K562 (cell line): Measurements from ENCODE around the gene KIF27. TPM values are rescaled to one million over a fixed set of nuclear protein-coding genes. Genes with fewer than 3 reads are reported as not detected.

ENCODE experiments used
- ATAC-seq: fragments of 200-7000 bp; cut with Tn5 transposase; 3 replicates; pipeline ENCODE4 v1.9.1; 2020; ENCODE audit warnings: moderate library complexity
- BruUV-seq: library from RNA; stranded (reverse); fragments of 400-500 nt; replicated peaks from 2 replicates; lab custom pipeline; 2021; lab: Mats Ljungman, UMichigan
- CTCF ChIA-PET: fragments of 300-600 bp; formaldehyde crosslinking; extraction: SDS; loops from one replicate; lab custom pipeline; 2021; ENCODE audit warnings: low intra/inter-chr PET ratio; lab: Yijun Ruan, JAX
- POLR2A ChIA-PET: fragments of 300-600, 350-650 bp; sonication (Branson Sonifier 250); formaldehyde crosslinking; extraction: SDS; loops from one replicate; lab custom pipeline; 2021; ENCODE audit warnings: antibody characterized with exemption, inconsistent platforms; lab: Yijun Ruan, JAX
- DNase-seq, 4 experiments: peaks; one replicate each; pipeline versions ENCODE4 v3.0.0 to v3.0.0-alpha.2; 2011 to 2018; ENCODE audit warnings: low spot score in 3 of 4, mixed read lengths in 3 of 4; ENCODE audit errors: extremely low read depth in 1 of 4
- FAIRE-seq: peaks from 2 replicates; lab custom pipeline; 2011; peaks lifted over from hg19 to GRCh38; lab: Jason Lieb, UNC
- H2AFZ ChIP-seq: 2 replicates; pipeline ENCODE4 v1.6.0; 2011; ENCODE audit warnings: low read depth, low read length, control low read depth, inconsistent platforms
- H3K27ac ChIP-seq: fragments of 200-600 bp; 3 replicates; pipeline ENCODE4 v1.8.0; 2011; ENCODE audit warnings: low read depth, mild to moderate bottlenecking, control low read depth, inconsistent platforms, low read length, moderate library complexity, mixed read lengths; ENCODE audit errors: extremely low read depth
- H3K27me3 ChIP-seq, 2 experiments: fragments of 300-600 bp in 1 of 2; 2 replicates in 1 of 2; 3 replicates in 1 of 2; pipeline versions ENCODE4 v1.6.0 to v1.8.0; 2011; ENCODE audit warnings: inconsistent platforms in 2 of 2, low read length in 2 of 2, mild to moderate bottlenecking in 1 of 2, mixed read lengths in 1 of 2, moderate library complexity in 1 of 2; ENCODE audit not compliant: control insufficient read depth in 2 of 2, insufficient read depth in 2 of 2
- H3K36me3 ChIP-seq: fragments of 300-600 bp; 3 replicates; pipeline ENCODE4 v1.8.0; 2011; ENCODE audit warnings: mild to moderate bottlenecking, low read length, inconsistent platforms; ENCODE audit not compliant: control insufficient read depth, insufficient read depth
- H3K4me1 ChIP-seq, 2 experiments: fragments of 200-600 bp in 1 of 2; replicated peaks in 1 of 2; 2 replicates in 1 of 2; 3 replicates in 1 of 2; pipeline versions ENCODE4 v1.5.1 to v1.8.0; 2011; ENCODE audit warnings: inconsistent platforms in 2 of 2, low read length in 2 of 2, mild to moderate bottlenecking in 1 of 2, mixed read lengths in 1 of 2, moderate library complexity in 1 of 2; ENCODE audit not compliant: control insufficient read depth in 2 of 2, insufficient read depth in 2 of 2
- H3K4me2 ChIP-seq: 2 replicates; pipeline ENCODE4 v1.6.1; 2011; ENCODE audit warnings: low read length, control low read depth, inconsistent platforms, mixed read lengths; ENCODE audit not compliant: insufficient read depth
- H3K4me3 ChIP-seq: fragments of 200-600 bp; sonication (generic), shearing (Covaris generic); 2 replicates; pipeline ENCODE4 v1.5.1; 2016; ENCODE audit warnings: control low read depth, inconsistent platforms
- H3K79me2 ChIP-seq: fragments of 200-600 bp; 3 replicates; pipeline ENCODE4 v1.8.0; 2011; ENCODE audit warnings: low read length, inconsistent platforms; ENCODE audit not compliant: control insufficient read depth, insufficient read depth
- H3K9ac ChIP-seq, 2 experiments: 2 replicates each; pipeline versions ENCODE4 v1.6.0 to v1.6.1; 2011; ENCODE audit warnings: low read depth in 2 of 2, low read length in 2 of 2, control low read depth in 1 of 2, inconsistent platforms in 1 of 2, mild to moderate bottlenecking in 1 of 2, mixed read lengths in 1 of 2; ENCODE audit not compliant: insufficient read depth in 1 of 2
- H3K9me1 ChIP-seq: one replicate; pipeline ENCODE4 v1.6.0; 2011; ENCODE audit warnings: inconsistent platforms, mild to moderate bottlenecking, low read length, moderate library complexity; ENCODE audit not compliant: control insufficient read depth, insufficient read depth
- H3K9me3 ChIP-seq: replicated peaks from 2 replicates; pipeline ENCODE4 v1.5.1; 2011; ENCODE audit warnings: low read depth, low read length, inconsistent platforms; ENCODE audit not compliant: control insufficient read depth, insufficient read depth
- H4K20me1 ChIP-seq: replicated peaks from 2 replicates; pipeline ENCODE4 v1.6.1; 2011; ENCODE audit warnings: low read length, inconsistent platforms, mixed read lengths; ENCODE audit not compliant: control insufficient read depth, insufficient read depth
- BACH1 ChIP-seq: fragments of 200-800 bp; sonication (Bioruptor generic); IDR thresholded peaks from 2 replicates; pipeline ENCODE4 v1.6.1; 2016; ENCODE audit warnings: missing genetic modification characterization, missing compliant biosample characterization
- CCAR2 ChIP-seq: fragments of 200-400 bp; formaldehyde crosslinking; IDR thresholded peaks from 2 replicates; pipeline ENCODE4 v1.6.1; 2017; ENCODE audit warnings: mild to moderate bottlenecking, low read depth, low read length
- CHD2 ChIP-seq: IDR thresholded peaks from 2 replicates; pipeline ENCODE4 v1.6.1; 2011; ENCODE audit warnings: low read depth, low read length
- ETS2 ChIP-seq: IDR thresholded peaks from 2 replicates; pipeline ENCODE4 v1.6.1; 2016; ENCODE audit warnings: borderline replicate concordance, missing genetic modification characterization, mild to moderate bottlenecking, moderate library complexity, missing compliant biosample characterization; ENCODE audit not compliant: poor library complexity, severe bottlenecking
- LCOR ChIP-seq: sonication (generic); formaldehyde crosslinking; IDR thresholded peaks from 2 replicates; pipeline ENCODE4 v1.8.0; 2022; ENCODE audit warnings: mild to moderate bottlenecking, missing genetic modification reagents
- RFX5 ChIP-seq: IDR thresholded peaks from 2 replicates; pipeline ENCODE4 v1.6.1; 2011; ENCODE audit warnings: low read depth, mild to moderate bottlenecking, improper control_type of control experiment, low read length
- TFAM ChIP-seq: fragments of 250-450 bp; sonication (Bioruptor Pico); conservative IDR thresholded peaks from 2 replicates; pipeline ENCODE4 v1.5.0; 2021; ENCODE audit warnings: mild to moderate bottlenecking, moderate library complexity
- ZC3H8 ChIP-seq: fragments of 450-650 bp; IDR thresholded peaks from 2 replicates; pipeline ENCODE4 v1.6.1; 2017
- ZFP30 ChIP-seq: fragments of 250-450 bp; sonication (Bioruptor Pico); IDR thresholded peaks from 2 replicates; pipeline ENCODE4 v1.8.0; 2022; ENCODE audit warnings: moderate library complexity, mild to moderate bottlenecking, inconsistent platforms, borderline replicate concordance
- ZNF79 ChIP-seq: fragments of 250-450 bp; sonication (Bioruptor Pico); IDR thresholded peaks from 2 replicates; pipeline ENCODE4 v1.4.0; 2020; ENCODE audit warnings: low read depth, mild to moderate bottlenecking, moderate library complexity
- WGBS: fragments of 100-300 bp; shearing (Covaris generic); methylation state at CpG from one replicate; pipeline ENCODE4 v1.1.6; 2016; ENCODE audit warnings: low coverage, mixed read lengths; ENCODE audit not compliant: insufficient coverage; ENCODE audit errors: missing lambda C conversion rate; 5-methylcytosine and 5-hydroxymethylcytosine counted together
- in situ Hi-C: fragments of 300-500 bp; cut with MboI; formaldehyde crosslinking; loops from 4 replicates; pipeline ENCODE4 v1.15.0; 2018; ENCODE audit warnings: inconsistent platforms, mixed read lengths
- intact Hi-C: fragments of 100-400 bp; cut with micrococcal nuclease; formaldehyde crosslinking; loops from 2 replicates; pipeline ENCODE4 v1.14.2; 2022
- polyA plus RNA-seq, 8 experiments: library from polyadenylated mRNA; depleted of rRNA in 4 of 8; stranded (reverse) in 5 of 8; unstranded in 3 of 8; fragments of >200 nt; fragmentation: Nextera tagmentation in 2 of 8; fragmentation: Illumina TruSeq in 1 of 8; extraction: Ambion mirVana in 2 of 8; extraction: Trizol in 1 of 8; gene quantifications; 2 replicates each; pipeline versions ENCODE4 v1.2.1 to v1.2.3, GENCODE V29; 2011 to 2014; ENCODE audit warnings: inconsistent platforms in 1 of 8, missing spikeins in 1 of 8
- total RNA-seq, 7 experiments: library from RNA; depleted of rRNA in 6 of 7; stranded (reverse); fragments of >200 nt in 6 of 7; fragmentation: Illumina TruSeq in 2 of 7; extraction: Trizol in 2 of 7; gene quantifications; 2 replicates each; pipeline versions ENCODE4 v1.2.1 to v1.2.3, GENCODE V29; 2011 to 2021; ENCODE audit warnings: low replicate concordance in 1 of 7
- TF ChIP-seq, protein P1 (sequence below): fragments of 250-450 bp; sonication (Bioruptor Pico); IDR thresholded peaks from 2 replicates; pipeline ENCODE4 v1.4.0; 2020; ENCODE audit warnings: mild to moderate bottlenecking, moderate library complexity
- TF ChIP-seq, protein P2 (sequence below): fragments of 150-350 bp; conservative IDR thresholded peaks from 2 replicates; pipeline ENCODE4 v1.6.1; 2014; ENCODE audit warnings: low read length
- TF ChIP-seq, protein P3 (sequence below): IDR thresholded peaks from 2 replicates; pipeline ENCODE4 v1.6.1; 2011; ENCODE audit not compliant: insufficient read length; ENCODE audit errors: extremely low read depth
- TF ChIP-seq, protein P4 (sequence below): IDR thresholded peaks from 2 replicates; pipeline ENCODE4 v1.6.1; 2012; ENCODE audit warnings: low read depth, low read length, improper control_type of control experiment, borderline replicate concordance

Gene KIF27
- total and polyA plus RNA-seq, 9 of the 15 experiments (the other 6 are each of a cell fraction or from before 2014, with no cell fraction given) = 0.32 to 2.4 (median 0.98) TPM

DNA sequence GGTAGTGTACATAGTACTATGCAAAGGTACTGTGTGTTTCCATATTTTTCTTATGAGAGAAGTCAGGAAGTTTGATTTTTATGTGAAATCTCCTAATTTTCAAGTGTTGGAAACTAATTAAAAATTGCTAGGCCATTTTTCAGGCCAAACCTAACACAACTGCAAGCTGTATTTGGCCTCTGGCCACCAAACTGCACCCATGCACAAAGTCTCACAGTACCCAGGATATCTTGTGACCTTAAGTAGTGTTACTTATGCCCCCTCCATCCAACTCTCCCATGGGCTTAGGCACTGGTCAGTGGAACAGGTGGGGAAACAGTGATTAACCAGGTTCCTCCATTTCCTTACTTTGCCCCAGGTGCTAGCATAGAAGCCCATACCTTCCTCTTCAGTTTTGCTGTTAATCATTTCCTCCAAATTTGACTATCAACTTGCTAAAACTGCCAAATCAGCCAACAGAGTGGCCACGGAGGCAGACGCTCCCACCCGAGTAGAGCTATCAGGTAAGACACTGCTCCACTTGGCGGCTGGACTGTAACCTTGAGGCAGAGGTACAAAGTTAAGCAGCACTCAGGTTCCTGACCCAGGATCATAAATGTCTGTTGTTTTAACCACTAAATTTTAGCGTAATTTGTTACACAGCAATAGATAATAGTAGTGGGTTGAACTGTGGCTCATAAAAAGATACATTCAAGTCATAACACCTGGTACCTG lies 19.5 kb upstream of the KIF27 start:
- H3K4me2 ChIP-seq = no peak overlapping the region
- H3K36me3 ChIP-seq = peaks cover 64% of the 10 kb centered on the region; the same call in 1 of the 3 replicates
- ATAC-seq (no peak), DNase-seq (no peak), FAIRE-seq (no peak)
- H3K4me1 ChIP-seq = no peaks in the 10 kb centered on the region
- no peak overlapping the region for H3K27ac ChIP-seq
- no peaks in the 10 kb centered on the region for H4K20me1 ChIP-seq
- no peaks in the 10 kb centered on the region for H3K27me3 ChIP-seq
- H3K9ac ChIP-seq = no peak overlapping the region
- no peak overlapping the region for H2AFZ ChIP-seq
- H3K9me1 ChIP-seq = no peaks in the 10 kb centered on the region
- POLR2A ChIA-PET = no interaction called here
- intact Hi-C loops (no loop called here), in situ Hi-C loops (no loop called here)
- BruUV-seq = no TSS peak
- CTCF ChIA-PET = interaction anchor here (0.6 kb wide), 1 partner anchor 1485 kb away, joined by 5 read pairs; no protein-coding TSS in a partner anchor
- 78% methylated on average over 3 of the region's 5 CpGs for WGBS
- no peaks in the 10 kb centered on the region for H3K9me3 ChIP-seq
- H3K4me3 ChIP-seq = no peak overlapping the region
- H3K79me2 ChIP-seq = no peaks in the 10 kb centered on the region
- no peak for TF ChIP-seq CCAR2
- no peak for TF ChIP-seq ZC3H8
- no peak for TF ChIP-seq TFAM (CRISPR knock-in tag)
- no peak for TF ChIP-seq RFX5
- TF ChIP-seq, protein P1, sequence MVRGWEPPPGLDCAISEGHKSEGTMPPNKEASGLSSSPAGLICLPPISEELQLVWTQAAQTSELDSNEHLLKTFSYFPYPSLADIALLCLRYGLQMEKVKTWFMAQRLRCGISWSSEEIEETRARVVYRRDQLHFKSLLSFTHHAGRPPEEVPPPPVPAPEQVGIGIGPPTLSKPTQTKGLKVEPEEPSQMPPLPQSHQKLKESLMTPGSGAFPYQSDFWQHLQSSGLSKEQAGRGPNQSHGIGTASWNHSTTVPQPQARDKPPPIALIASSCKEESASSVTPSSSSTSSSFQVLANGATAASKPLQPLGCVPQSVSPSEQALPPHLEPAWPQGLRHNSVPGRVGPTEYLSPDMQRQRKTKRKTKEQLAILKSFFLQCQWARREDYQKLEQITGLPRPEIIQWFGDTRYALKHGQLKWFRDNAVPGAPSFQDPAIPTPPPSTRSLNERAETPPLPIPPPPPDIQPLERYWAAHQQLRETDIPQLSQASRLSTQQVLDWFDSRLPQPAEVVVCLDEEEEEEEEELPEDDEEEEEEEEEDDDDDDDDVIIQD (CRISPR knock-in tag) = no peak
- no peak for TF ChIP-seq ETS2 (tag)
- TF ChIP-seq, protein P2, sequence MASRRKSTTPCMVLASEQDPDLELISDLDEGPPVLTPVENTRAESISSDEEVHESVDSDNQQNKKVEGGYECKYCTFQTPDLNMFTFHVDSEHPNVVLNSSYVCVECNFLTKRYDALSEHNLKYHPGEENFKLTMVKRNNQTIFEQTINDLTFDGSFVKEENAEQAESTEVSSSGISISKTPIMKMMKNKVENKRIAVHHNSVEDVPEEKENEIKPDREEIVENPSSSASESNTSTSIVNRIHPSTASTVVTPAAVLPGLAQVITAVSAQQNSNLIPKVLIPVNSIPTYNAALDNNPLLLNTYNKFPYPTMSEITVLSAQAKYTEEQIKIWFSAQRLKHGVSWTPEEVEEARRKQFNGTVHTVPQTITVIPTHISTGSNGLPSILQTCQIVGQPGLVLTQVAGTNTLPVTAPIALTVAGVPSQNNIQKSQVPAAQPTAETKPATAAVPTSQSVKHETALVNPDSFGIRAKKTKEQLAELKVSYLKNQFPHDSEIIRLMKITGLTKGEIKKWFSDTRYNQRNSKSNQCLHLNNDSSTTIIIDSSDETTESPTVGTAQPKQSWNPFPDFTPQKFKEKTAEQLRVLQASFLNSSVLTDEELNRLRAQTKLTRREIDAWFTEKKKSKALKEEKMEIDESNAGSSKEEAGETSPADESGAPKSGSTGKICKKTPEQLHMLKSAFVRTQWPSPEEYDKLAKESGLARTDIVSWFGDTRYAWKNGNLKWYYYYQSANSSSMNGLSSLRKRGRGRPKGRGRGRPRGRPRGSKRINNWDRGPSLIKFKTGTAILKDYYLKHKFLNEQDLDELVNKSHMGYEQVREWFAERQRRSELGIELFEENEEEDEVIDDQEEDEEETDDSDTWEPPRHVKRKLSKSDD = no peak
- no peak for TF ChIP-seq ZNF79
- TF ChIP-seq, protein P3, sequence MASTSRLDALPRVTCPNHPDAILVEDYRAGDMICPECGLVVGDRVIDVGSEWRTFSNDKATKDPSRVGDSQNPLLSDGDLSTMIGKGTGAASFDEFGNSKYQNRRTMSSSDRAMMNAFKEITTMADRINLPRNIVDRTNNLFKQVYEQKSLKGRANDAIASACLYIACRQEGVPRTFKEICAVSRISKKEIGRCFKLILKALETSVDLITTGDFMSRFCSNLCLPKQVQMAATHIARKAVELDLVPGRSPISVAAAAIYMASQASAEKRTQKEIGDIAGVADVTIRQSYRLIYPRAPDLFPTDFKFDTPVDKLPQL = no peak
- TF ChIP-seq, protein P4, sequence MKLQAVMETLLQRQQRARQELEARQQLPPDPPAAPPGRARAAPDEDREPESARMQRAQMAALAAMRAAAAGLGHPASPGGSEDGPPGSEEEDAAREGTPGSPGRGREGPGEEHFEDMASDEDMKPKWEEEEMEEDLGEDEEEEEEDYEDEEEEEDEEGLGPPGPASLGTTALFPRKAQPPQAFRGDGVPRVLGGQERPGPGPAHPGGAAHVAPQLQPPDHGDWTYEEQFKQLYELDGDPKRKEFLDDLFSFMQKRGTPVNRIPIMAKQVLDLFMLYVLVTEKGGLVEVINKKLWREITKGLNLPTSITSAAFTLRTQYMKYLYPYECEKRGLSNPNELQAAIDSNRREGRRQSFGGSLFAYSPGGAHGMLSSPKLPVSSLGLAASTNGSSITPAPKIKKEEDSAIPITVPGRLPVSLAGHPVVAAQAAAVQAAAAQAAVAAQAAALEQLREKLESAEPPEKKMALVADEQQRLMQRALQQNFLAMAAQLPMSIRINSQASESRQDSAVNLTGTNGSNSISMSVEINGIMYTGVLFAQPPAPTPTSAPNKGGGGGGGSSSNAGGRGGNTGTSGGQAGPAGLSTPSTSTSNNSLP = no peak
- TF ChIP-seq BACH1 (tag) = no peak
- no peak for TF ChIP-seq CHD2
- TF ChIP-seq ZFP30 (CRISPR knock-in tag) = no peak
- no peak for TF ChIP-seq LCOR (CRISPR knock-in tag)
